GM18508 (cell line): ENCODE results near the gene GAS2L1.

Experiments
- ATAC-seq: cut with Tn5 transposase; IDR thresholded peaks from one replicate; pipeline ENCODE4 v1.9.1; 2021; ENCODE audit warnings: moderate number of reproducible peaks; ENCODE audit not compliant: insufficient read depth, unreplicated experiment

GAS2L1 gene

DNA sequence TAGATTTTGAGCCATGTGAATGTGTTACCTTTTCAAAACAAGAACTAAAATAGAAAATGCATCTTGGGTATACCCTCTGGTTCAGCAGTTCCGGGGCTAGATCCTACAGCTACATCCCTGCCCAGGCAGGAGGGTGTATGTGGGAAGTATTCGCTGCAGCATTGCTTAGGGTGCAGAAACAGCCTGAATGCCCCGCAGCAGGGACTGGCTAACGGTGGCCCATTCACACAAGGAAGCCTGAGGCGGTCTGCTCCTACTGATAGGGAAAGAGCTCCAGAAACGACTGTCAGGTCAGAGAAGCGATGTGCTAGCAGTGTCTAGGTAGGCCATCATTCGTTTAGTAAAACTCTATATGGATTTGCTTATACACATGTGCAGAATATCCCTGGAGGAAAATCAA, 18.9 kb downstream of the GAS2L1 start:
- no peak for ATAC-seq

DNA sequence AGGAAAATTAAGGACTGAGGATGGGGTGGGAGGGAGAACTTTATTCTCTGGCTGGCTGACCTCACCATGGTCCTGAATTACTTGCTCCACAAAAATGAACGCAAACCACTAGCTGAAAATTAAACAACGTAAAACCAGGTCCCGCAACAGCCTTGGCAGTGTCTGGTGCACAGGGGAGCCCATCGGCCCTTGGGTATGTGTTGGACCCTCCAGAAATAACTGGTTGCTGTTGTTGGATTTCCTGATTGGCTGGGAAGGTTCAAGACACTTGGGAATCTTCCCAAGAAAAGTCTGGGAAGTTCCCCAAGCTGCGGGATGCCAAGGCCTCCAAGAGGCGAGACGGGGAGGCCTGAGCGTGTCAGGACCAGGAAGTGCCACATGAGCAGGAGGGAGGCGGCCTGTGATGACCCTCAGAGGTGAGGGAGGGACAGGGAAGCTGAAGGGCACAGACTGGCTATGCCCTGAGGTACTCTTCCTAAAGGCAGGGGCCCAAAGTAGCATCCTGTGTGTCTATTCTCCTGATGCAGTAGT, 19.4 kb downstream of the GAS2L1 start:
- no peak for ATAC-seq

DNA sequence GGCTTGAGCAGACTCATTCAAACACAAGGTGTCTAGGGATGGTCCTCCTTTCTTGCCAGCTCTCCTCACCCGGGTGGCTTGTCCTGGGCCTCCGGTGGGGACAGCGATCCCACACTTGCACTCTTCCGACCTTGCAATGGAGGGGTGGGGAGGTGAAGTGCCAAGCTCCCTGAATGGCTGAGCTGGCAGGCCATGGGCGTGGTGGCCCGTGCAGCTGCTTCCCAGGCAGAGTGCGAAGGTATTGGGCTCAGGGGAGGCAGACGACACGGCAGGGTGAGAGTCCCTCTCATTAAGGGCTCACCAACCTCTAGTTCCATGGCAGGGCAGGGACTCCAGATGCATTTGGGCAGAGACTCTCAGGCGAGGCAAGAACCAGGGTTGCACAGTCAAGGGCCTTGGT, 20.0 kb downstream of the GAS2L1 start:
- no peak for ATAC-seq

DNA sequence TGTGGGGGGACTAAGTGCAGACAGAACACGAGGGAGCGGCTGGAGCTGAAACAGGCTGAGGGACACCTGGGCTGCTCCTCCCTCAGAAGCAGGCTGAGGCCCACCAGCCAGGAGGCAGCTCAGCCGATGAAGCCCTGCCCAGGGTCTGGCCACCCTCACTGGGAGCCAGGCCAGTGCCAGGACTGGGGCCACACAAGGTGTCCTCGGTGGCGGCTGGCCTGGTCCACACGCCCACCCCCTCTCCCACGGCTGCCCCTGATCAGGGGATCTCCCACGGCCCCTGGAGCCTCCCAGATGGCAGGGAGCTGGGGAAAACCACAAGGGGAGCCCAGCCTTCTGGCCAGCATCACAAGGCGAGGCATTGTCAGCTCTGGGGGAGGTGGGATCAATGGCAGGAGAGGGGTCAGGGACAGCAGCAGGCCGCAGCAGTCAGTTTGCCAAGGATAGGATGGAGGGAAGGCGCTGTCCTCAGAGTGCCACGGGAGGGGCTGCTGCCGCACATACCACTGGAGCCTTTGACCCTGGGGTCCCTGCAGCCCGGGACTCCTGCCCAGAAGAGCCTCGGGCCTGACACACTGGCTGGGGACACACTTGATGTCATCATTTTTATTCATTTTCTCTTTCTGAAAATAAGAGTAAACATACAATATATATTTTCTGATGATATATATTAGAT, 20.8 kb downstream of the GAS2L1 start:
- ATAC-seq: no peak

DNA sequence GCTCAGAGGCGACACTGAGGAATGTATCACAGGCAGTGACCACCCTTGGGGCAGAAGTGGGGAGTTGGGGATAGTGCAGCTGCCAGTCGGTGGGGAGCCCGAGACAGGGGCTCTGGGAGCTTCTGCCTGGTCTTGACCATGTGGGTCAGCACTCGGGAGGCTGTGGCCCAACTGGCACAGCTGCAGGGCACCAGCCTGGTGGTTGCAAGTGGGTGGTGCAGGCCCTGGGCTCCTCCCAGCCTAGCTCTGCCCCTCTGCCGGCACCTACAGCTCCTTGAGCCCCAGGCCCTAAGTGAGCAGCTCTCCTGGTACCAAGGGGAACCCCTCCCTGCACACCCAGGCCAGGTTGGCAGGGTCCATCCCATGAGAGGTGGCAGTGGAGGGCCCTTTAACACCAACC, 21.6 kb downstream of the GAS2L1 start:
- no peak for ATAC-seq

DNA sequence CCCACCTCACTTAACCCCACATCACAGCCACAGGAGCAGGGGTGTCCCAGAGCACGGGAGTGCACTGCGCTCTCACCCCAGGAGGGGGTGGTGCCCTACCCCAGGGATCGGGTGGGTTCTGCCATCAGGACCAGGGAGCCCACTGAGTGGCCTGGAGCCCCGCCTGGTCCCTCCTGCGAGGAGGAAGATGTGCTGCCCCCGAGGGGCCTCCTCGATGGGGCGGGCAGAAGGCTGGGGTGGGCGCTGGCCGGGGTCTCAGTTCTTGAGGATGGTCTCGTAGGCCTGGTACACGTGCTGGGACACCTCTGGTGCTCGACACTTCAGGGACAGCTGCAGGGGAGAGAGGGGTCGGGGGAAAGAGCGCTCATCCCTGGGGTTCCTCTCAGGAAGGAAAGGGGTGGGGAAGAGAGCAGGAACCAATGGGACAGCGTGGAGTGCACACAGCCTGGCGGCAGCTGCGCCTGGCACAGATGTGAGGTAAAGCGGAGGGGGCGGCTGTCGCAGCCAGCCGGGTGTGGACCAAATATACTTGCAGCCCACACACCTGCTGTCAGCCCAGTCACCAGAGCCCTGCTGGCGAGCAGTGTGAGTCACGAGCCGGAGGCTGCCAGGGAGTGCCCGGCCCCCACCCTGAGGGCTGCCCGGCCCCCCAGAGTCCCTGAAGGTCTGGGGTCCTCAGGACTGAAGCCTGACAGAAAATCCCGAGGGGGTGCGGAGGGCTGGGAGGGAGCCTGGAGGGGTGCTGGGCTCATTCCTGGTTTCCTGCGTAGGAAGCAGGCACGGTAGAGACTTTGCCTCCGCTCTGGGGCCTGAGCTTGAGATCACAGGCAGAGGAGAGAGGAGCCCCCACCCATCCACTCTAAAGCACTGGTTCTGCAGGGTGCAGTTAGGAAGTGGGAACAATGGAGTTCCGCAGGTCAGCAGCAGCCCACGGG, 22.4 kb downstream of the GAS2L1 start:
- no peak for ATAC-seq

DNA sequence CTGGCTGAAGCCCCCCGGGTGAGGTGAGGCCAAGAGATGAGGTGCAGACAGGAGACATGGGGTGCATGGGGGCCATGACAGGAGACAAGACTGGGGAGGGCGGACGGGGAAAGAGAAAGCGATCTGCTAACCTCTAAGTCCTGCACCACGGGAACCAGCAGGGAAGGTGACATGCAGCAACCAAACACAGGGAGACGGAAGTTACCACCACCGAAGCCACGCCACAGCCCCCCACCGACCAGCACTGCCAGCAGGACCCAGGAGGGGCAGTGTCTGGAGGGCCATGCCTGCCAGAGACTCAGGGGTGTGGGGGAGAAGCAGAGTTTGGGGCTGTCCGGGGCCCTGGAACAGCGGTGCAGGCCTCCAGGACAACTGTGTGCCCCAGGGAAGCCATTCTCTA, 23.1 kb downstream of the GAS2L1 start:
- no peak for ATAC-seq

DNA sequence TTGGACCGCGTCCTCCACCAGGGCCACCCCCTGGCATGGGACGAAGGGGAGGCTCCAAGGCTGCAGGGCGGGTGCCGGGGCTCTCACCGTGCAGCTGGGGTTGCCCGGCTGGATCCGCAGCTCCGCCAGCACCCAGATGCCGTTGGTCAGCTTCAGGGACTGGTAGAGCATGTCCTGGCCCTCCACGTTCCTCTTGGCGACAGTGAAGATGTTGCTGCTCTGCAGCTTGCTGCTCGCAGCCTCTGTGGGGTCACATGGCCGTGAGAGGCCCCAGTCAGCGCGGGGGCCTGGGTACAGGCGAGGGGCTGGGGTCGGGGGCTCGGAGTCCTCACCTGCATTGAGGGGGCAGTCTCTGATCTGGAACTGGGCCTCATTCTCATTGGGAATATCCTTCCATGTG, 23.8 kb downstream of the GAS2L1 start:
- no peak for ATAC-seq

DNA sequence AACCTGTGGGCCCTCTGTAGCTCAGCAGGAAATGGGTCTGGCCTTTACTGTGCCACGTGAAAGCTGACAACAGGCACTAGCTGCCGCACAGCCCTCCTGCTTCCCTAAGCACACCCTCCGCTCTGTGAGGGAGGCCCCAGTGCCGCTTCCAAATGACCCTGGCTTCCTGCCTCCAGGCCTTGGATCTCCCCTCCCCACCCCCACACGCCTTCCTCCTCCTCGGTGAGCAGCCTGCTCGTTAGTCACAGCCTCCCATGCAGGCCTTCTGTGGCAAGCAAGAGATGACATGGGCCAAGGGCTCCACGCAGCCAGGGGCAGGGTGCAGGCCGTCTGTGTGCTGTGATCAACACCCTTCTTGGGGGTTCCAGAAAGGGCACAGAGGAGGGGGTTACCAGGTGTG, 24.3 kb downstream of the GAS2L1 start:
- ATAC-seq: no peak

DNA sequence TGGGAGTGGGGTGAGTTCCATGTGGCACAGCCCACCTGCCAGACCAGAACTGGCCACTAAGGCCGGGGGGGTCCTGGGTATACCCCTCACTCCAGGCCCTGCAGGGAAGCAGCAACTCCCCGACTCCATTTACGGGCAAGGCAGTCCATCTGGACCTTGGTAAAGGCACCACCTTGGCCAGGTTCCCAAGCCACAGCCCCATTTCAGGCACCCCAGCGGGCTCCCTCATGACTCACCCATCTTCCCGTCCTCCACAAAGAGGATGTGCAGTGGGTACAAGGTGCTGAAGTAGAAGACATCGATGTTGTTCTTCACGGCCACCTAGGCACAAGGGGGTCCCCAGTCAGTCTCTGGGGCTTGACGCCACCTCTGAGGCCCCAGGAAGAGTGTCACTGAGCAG, 24.8 kb downstream of the GAS2L1 start:
- ATAC-seq: no peak

DNA sequence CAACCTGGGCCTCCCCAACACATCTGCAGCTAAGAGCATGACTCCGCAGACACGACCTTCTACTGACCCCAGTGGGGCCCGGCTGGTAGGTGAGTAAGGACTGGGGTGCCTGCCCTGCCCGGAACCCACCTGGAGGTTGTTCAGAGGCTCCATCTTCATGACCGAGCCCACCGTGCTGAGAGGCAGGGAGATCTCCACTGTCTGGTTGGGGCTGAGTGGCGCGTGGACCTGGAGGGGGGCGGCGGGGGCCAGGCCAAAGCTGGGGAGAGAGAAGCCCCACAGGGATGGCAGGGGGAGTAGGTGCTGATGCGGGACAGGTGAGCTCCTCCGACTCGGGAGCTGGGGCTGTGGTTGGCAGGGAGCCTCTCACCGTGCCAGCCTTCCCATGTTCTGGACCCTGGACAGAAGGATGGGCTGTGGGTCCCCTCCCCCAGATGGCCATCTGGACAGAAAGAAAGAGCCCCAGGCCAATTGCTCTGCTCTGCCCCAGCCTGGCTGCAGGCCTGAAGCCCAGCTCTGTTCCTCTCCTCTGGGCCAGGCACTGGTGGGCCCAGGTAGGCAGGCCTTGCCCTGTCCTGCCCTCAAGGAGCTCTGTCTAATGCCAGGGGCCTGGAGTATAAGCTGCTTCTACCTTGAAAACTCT, 25.3 kb downstream of the GAS2L1 start:
- no peak for ATAC-seq

DNA sequence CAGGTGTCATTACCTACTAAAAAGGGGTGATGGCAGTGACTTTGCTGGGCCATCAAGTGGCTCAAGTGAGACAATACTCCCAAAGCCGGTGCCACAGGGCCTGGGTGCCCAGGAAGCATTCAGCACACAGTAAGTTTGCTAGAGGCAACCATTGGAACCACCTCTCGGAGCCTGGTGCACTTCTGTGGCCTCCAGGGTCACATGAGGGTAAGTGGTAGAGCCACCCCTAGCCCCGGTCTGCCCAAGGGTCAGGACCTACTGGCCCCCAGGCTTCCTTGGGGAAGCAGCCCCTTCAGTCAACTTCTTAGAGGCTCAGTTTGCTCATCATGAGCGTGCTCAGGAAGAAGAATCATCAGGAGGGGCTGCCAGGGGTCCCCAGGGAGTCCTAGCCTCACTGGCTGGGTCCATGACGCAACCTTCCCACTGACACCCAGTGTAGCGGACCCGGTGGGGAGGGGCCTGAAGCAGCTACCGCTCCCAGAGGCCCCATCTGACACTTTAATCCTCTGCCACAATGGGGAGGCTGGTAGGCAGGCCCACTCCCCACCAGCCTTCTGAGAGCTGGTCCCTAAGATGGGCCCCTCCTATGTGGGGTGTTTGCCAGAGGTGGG, 26.5 kb downstream of the GAS2L1 start:
- no peak for ATAC-seq

DNA sequence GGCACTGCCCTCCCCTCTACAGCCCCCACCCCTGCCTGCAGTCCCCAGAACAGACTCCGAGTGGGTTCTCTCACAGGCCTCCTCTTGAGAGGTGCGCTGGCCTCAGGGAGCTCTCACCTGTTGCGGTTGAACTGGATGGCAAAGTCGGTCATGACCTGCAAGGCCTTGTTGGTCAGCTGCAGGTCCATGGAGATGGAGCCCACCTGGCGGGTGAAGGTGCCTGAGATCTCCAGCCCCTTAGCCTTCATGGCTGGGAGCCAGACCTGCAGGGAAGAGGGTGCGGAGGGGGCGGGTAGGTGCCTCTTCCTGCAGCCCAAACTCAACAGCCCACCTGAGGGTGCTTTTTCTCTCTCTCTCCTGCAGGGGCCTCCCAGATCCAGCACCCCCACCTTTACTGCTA, 27.7 kb downstream of the GAS2L1 start:
- no peak for ATAC-seq

DNA sequence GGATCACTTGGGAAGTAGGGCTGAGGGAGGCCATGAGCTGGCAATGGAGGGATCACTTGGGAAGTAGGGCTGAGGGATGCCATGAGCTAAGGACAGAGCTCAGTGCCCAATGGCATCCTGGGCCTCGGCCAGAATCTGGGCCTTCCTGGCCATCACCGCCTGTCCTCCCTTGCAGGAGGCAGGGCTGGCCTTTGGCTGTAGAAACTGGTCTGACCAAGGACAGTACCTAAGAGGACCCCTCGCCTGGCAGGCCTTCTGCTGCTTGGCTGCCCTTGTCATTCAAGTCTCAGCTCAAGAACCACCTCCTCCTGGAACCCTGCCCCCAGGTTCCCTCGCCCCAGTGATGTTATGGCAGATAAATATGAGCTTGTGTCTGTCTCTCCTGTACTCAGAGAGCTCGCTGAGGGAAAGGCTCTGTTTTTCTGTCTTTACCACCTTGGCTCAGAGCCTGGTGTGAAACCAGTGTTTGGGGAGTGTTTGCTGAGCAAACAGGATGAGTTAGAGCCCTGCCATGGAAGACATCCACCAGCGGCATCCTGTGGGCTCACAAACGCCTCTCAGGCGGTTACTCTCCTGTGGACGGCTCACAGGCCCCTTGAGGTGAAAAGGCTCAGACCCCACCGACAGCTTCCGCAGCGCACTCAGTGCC, 28.4 kb downstream of the GAS2L1 start:
- no peak for ATAC-seq

DNA sequence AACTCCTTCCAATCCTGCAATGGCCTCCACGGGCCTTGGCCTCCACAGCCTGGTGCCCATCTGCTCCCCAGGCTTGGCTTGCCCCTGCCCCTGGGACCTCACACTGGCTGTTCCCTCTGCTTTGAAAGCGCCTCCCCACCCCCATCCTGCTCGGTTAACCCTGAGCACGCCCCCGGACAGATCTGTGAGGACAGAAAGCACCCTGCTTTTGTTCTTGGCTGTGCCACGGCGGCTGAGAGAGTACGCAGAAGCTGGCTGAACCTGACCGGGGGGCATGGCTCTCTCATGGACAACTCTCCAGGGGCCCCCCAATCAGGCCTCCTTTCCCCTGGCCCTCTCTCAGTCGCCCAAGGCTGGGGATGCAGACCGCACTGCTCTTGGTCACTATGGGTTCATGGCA, 29.2 kb downstream of the GAS2L1 start:
- no peak for ATAC-seq

DNA sequence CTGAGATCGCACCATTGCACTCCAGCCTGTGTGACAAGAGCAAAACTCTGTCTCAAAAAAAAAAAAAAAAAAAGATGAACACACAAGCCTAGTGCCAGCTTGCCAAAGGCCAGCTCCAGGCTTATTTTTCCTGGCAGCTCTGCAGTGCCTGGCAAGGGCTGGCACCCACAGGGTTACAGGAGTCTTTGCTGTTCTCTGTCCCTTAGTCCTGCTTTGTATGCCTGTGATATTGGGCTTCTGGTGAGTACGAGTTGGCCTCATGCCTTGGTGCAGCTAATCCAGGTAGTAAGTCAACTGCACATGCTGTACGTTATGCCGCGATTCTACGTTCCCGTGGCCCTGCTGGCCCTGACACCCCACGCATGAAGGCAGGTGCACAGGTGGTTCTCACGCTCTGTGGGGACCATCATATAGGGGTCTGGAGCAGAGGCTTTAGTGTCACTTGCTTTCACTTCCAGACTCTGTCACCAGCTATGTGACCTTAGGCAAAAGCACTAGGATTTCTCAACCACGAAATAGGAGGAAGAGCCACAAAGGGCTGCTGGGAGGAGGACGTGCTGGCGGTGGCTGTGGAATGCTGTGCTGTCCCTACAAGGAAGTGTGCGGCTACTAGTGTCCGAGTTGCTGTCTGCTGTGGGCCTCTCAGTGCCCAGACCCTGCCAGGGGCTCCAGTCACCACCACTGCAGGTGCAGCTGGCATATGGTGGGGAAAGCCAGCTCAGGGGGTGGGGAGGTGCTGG, 30.5 kb downstream of the GAS2L1 start:
- ATAC-seq: no peak

DNA sequence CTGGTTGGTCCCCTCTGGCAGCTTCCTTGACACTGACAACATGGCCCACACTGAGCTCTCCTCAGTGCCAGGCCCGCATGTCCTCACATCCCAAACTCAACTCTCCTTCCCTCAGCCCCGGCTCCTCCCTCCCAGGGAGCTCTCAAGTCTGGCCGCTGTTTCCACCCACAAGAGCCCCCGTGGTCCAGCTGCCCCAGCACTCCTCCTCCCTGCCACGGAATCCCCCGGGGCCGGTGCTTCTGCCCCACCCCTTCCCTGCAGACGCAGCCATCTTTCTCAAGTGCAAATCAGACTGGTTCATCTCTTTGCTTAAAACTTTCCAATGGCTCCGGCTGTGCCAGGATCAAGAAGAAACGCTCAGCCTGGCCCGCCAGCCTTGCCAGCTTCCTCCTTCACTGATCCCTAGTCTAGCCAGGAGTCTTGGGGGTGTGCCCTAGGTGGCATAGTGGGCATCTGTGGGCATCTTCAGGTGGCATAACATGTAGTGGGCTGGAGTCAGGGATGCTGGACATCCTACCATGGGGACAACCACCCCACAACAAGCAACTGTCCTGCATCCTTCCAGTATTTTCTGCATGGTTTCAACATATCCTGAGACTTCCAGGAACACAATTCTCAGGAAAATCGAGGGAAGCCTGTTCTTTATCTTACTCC, 31.3 kb downstream of the GAS2L1 start:
- ATAC-seq: no peak

DNA sequence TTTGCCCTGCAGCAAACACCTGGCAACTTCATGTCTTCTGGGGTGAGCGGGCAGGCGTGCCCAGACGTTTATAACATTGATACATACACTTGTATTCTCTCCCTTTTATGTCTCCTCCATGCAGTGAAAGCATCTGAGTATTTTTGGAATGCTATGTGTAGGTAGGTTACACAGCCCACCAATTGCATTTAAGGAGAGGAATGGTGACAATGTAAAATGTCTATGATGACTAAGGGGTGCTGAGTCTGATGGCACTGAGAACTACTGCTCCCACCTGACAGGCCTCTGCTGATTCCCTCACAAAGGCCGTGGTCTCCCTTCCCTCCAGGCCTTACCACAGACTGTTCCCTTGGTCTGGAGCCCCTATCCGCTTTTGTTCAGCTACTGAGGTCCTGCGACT, 31.9 kb downstream of the GAS2L1 start:
- no peak for ATAC-seq
